HUES48 (cell line): ENCODE data around the gene HPD.
"Not testable (repeated sequence)": the region's sequence is repeated elsewhere in the genome, so short reads cannot be mapped to it uniquely, and the experiment has no call there.

Source experiments
- H3K27ac ChIP-seq: one replicate; pipeline ENCODE4 v1.7.0; 2013; ENCODE audit warnings: low read depth, low read length, inconsistent platforms
- H3K27me3 ChIP-seq: 2 replicates; pipeline ENCODE4 v1.6.1; 2013; ENCODE audit warnings: mild to moderate bottlenecking, low read length; ENCODE audit not compliant: control insufficient read depth, insufficient read depth
- H3K36me3 ChIP-seq: 2 replicates; pipeline ENCODE4 v1.6.1; 2013; ENCODE audit warnings: low read length; ENCODE audit not compliant: control insufficient read depth, insufficient read depth
- H3K4me1 ChIP-seq: 2 replicates; pipeline ENCODE4 v1.6.1; 2013; ENCODE audit warnings: mild to moderate bottlenecking, low read length; ENCODE audit not compliant: control insufficient read depth, insufficient read depth
- H3K4me3 ChIP-seq: 2 replicates; pipeline ENCODE4 v1.5.1; 2013; ENCODE audit warnings: mild to moderate bottlenecking, low read depth, low read length
- H3K9ac ChIP-seq: 2 replicates; pipeline ENCODE4 v1.6.1; 2013; ENCODE audit warnings: mild to moderate bottlenecking, low read depth, low read length, moderate library complexity
- H3K9me3 ChIP-seq: 2 replicates; pipeline ENCODE4 v1.6.1; 2013; ENCODE audit warnings: low read length; ENCODE audit not compliant: control insufficient read depth, insufficient read depth

HPD gene

DNA sequence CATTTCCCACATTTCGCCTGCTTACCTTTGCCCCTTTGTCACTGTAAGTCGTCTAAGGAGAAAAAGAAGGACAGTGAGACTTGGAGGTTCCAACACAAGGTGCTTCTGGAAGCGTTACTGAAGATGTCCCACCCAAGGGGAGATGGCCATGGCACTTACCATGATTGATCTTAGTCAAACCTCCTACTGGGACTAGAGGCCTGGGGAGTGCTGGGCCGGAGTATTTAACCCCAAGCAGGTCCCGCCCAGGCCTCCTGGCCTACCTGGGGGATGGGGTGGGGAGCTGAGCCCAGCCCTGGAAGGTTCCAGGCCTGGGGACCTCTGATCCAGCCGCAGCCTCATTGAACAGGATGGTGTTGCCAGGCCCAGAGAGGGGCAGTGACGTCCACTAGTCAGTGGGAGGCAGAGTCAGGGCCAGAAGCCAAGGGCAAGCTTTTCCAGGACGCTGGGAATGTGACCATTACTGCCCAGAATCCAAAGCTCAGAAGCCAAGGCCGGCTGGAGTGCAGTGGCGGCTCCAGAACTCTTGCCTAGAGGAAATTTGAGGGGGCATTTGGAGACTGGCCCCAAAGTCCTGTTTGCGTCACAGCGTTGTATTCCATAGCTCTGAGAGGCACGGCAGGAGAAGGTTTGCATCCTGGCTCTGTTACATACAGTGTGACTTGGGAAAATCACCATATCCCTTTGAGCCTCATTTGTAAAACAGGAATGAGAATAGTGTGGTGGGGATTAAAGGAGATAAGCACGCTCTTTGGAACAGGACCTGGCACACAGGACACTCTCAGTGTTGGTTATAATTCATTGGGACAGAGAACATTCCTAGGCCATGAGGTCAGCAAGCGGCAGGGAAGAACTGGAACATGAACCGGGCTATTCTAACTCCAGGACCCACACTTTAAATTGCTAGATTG, at the start of gene HPD:
Gene HPD, minus strand, starts transcription at position 198 of the 911 bp plus-strand sequence. Its CDS starts 36 bp downstream, at position 162.
- Histone ChIP-seq H3K27ac (peak within 1 kb of the TSS; percentile 88), H3K9ac (no peak within 1 kb of the TSS; the same call in 1 of the 2 replicates), H3K27me3 (no peaks in the 10 kb centered on the region), H3K36me3 (no peaks in the 10 kb centered on the region), H3K9me3 (no peaks in the 10 kb centered on the region), H3K4me3 (no peak within 1 kb of the TSS), H3K4me1 (peaks cover 18% of the 10 kb centered on the region)

DNA sequence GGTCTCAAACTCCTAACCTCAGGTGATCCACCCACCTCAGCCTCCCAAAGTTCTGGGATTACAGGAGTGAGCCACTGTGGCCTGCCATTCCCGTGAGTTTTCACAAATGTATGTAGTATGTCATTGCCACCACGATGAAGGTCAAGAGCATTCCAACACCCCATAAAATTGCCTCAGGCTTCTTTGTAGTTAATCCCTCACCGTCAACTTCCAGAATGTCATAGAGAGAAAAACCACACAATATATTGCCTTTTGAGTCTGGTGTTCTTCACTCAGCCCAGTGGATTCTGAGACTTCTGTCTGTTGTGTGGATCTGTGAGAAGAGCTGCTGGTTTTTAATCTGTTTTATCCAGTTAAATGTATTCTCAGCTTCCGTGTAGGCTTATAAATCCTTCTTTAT, 47.1 kb upstream of the HPD start:
- H3K27ac ChIP-seq: no peak overlapping the region
- H3K4me3 ChIP-seq: no peak overlapping the region
- no peaks in the 10 kb centered on the region for H3K4me1 ChIP-seq
- no peaks in the 10 kb centered on the region for H3K27me3 ChIP-seq
- peaks cover 44% of the 10 kb centered on the region for H3K36me3 ChIP-seq
- no peak overlapping the region for H3K9ac ChIP-seq
- no peaks in the 10 kb centered on the region for H3K9me3 ChIP-seq

DNA sequence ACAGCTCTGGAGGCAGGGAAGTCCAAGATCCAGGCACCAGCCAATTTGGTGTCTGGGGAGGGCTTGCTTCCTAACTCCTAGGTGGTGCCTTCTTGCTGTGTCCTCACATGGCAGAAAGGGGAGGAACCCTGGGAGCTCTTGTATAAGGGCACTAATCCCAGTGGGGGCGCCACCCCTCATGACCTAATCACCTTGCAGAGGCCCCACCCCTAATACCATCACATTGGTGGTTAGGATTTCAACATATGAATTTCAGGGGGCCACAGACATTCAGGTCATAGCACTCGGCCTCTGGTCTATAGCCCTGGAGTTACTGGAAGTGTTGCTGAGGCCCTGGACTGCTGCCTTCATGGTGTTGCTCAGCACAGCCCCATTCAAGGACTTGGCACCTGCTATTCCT, 44.5 kb upstream of the HPD start:
- H3K36me3 ChIP-seq: peaks cover 55% of the 10 kb centered on the region
- no peaks in the 10 kb centered on the region for H3K27me3 ChIP-seq
- no peak overlapping the region for H3K4me3 ChIP-seq
- H3K4me1 ChIP-seq: no peaks in the 10 kb centered on the region
- H3K9me3 ChIP-seq: no peaks in the 10 kb centered on the region
- H3K9ac ChIP-seq: no peak overlapping the region
- no peak overlapping the region for H3K27ac ChIP-seq

DNA sequence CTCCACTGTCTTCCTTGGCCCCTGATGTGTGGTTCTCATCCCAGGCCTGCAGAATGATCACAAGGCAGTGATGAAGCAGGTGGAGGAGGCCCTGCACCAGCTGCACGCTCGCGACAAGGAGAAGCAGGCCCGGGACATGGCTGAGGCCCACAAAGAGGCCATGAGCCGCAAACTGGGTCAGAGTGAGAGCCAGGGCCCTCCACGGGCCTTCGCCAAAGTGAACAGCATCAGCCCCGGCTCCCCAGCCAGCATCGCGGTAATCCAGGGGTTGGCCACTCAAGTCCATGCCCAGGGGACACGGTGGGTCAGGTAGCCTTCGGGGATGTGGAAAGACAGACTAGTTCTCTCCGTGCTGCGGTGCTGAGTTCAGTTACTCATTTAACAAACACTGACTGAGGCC, 40.9 kb upstream of the HPD start:
- no peak overlapping the region for H3K9ac ChIP-seq
- H3K36me3 ChIP-seq: peaks cover 70% of the 10 kb centered on the region
- H3K27me3 ChIP-seq: no peaks in the 10 kb centered on the region

DNA sequence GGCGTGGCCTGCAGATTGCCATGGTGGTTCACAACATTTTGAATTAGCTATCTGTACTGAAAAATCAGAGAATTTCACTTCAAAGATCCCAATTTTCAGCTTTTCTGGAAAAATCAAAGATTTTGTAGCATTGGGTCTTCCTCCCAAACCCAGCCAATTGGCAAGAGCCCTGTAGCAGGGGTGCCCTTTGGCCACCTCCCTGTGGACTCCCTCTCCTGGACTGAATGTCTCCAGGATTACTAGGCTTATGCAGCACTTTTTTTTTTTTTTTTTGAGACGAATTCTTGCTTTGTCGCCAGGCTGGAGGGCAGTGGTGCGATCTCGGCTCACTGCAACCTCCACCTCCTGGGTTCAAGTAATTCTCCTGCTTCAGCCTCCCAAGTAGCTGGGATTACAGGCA, 39.6 kb upstream of the HPD start:
- Histone ChIP-seq H3K9ac (no peak overlapping the region), H3K36me3 (peaks cover 62% of the 10 kb centered on the region), H3K27ac (no peak overlapping the region), H3K27me3 (no peaks in the 10 kb centered on the region), H3K4me1 (peaks cover 11% of the 10 kb centered on the region), H3K9me3 (no peaks in the 10 kb centered on the region), H3K4me3 (no peak overlapping the region)

More for the DNA sequence above, 40.9 kb upstream of the HPD start:
- H3K27ac ChIP-seq: no peak overlapping the region
- no peak overlapping the region for H3K4me3 ChIP-seq
- no peaks in the 10 kb centered on the region for H3K4me1 ChIP-seq
- no peaks in the 10 kb centered on the region for H3K9me3 ChIP-seq

DNA sequence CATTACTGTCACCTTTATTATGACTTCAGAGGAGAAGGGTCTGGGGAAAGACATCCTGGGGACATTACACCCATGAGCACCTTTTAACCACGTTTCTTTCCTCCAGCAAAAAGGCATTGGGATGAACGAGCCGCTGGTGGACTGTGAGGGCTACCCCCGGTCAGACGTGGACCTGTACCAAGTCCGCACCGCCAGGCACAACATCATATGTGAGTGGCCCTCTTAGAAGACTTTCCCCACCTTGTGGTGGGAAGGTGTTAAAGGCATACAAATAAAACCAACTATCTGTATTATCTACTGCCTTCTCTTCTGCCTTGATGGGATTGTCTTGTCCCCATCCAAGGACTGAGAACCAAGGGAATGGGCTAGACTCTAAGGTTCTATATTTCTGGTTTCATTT, 36.0 kb upstream of the HPD start:
- Histone ChIP-seq H3K4me1 (peaks cover 12% of the 10 kb centered on the region), H3K9ac (no peak overlapping the region), H3K36me3 (peaks cover 33% of the 10 kb centered on the region), H3K27ac (peak overlapping the region; percentile 66), H3K4me3 (no peak overlapping the region), H3K9me3 (no peaks in the 10 kb centered on the region), H3K27me3 (peaks cover 6% of the 10 kb centered on the region)

DNA sequence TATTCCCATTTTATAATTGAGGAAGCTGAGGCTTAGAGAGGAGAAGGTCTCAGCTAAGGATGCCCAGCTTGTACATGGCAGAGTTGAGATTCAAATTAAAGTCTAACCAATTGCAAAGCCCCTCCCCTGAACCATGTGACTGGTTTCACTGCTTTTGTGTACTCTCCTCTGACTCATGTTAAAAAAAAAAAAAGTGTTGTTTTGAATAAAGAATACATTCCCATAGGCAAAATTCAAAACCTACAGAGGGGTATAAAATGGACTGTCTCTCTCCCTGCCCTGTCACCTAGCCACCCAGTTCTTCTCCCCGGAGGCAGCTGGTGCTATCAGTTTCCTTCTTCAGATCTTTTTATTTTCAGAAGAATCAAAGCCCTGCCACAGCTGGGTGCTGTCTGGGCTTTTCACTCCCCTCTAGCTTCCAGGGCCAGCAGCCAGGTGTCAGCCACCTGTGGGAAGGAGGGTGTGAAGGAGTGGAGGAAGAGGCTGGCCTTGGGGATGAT, 35.4 kb upstream of the HPD start:
- no peak overlapping the region for H3K9ac ChIP-seq
- peak overlapping the region; percentile 66 for H3K27ac ChIP-seq
- H3K9me3 ChIP-seq: no peaks in the 10 kb centered on the region
- peaks cover 8% of the 10 kb centered on the region for H3K27me3 ChIP-seq
- no peak overlapping the region for H3K4me3 ChIP-seq
- H3K36me3 ChIP-seq: peaks cover 26% of the 10 kb centered on the region
- H3K4me1 ChIP-seq: peaks cover 17% of the 10 kb centered on the region

DNA sequence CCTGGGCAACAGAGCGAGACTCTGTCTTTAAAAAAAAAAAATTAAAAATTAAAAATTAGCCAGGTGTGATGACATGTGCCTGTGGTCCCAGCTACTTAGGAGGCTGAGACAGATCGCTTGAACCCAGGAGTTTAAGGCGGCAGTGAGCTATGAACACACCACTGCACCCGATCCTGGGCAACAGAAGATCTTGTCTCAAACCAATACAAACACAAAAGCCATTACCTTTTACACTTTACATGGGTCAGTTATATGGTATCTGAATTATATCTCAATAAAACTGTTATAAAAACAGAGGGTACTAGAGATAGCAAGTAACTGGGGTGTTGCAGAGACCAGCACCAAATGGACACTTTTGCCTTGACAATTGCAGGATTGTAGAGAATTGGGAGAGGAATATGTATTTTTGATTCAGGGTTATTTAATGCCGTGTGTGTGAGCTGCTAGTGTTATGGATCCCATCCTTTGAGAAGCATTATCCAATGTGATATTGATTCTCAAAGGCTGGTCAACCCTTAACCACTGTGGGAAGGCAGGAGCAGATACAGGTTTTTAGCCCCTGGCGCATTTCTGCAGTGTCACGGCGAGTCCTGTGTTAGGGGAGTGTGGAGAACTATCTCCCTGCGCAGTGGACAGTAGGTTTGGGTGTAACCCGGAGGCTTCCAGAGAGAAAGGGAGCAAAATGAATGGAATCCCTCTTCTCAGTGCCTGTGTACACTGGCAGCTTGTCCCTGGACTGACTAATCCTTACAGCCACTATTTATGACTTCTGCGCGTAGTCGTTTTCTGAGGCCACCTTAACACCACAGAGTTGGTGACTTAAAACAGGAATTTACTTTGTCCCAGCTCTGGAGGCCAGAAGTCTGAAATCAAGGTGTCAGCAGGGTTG, 34.3 kb upstream of the HPD start:
- Histone ChIP-seq H3K9ac (no peak overlapping the region), H3K9me3 (no peaks in the 10 kb centered on the region), H3K27me3 (peaks cover 8% of the 10 kb centered on the region), H3K4me3 (no peak overlapping the region), H3K36me3 (peaks cover 24% of the 10 kb centered on the region), H3K27ac (no peak overlapping the region), H3K4me1 (peaks cover 21% of the 10 kb centered on the region)

DNA sequence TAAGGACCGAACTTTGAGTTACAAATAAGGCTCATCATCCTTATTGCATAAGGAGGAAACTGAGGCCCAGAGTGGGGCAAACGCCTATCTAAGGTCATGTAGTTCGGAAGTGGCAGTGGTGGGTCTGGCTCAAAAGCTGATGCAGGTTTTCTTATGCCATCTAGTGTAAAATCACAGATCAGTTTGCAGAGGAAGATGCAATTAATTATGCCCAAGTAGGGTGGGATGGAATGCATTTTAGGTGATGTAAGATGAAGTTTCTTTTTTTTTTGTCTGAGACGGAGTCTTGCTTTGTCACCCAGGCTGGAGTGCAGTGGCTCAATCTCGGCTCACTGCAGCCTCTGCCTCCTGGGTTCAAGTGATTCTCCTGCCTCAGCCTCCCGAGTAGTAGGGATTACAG, 31.0 kb upstream of the HPD start:
- not testable (repeated sequence) for H3K9ac ChIP-seq, H3K27me3 ChIP-seq, H3K9me3 ChIP-seq, H3K36me3 ChIP-seq
- H3K4me3 ChIP-seq: peak overlapping the region; percentile 79
- H3K4me1 ChIP-seq: peaks cover 21% of the 10 kb centered on the region
- peak overlapping the region; percentile 96 for H3K27ac ChIP-seq

DNA sequence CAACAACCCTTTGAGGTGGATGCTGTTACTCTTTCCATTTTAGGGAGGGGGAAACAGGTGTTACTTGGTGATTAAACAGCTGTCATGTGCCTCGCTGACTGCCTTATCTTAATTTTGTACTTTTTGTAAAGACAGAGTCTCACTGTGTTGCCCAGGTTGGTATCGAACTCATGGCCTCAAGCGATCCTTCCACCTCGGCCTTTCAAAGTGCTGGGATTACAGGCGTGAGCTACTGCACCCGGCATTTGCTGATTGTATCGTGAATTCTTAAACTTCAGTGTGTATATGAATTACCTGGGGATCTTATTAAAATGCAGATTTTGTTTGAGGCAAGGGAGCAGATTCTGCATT, 30.6 kb upstream of the HPD start:
- peaks cover 19% of the 10 kb centered on the region for H3K4me1 ChIP-seq
- H3K36me3 ChIP-seq: no peaks in the 10 kb centered on the region
- no peaks in the 10 kb centered on the region for H3K9me3 ChIP-seq
- peak overlapping the region; percentile 79 for H3K4me3 ChIP-seq
- H3K27ac ChIP-seq: peak overlapping the region; percentile 96
- peaks cover 8% of the 10 kb centered on the region for H3K27me3 ChIP-seq
- H3K9ac ChIP-seq: peak overlapping the region; percentile 85; the same call in 1 of the 2 replicates
